Measurements from ENCODE around the gene FBLN2.

FBLN2 gene

GRCh38 chr3:13506680-13507079 lies 42.2 kb upstream of the FBLN2 start:
- Histone ChIP-seq H3K27ac (ENCODE audit: low read length) (no peak overlapping the region), H3K9ac (ENCODE audit: low read length) (no peak overlapping the region), H3K4me1 (ENCODE audit: control insufficient read depth, low read depth, low read length) (peaks cover 9% of the 10 kb centered on the region), H3K36me3 (ENCODE audit: control insufficient read depth, low read depth, low read length) (no peaks in the 10 kb centered on the region), H3K4me3 (ENCODE audit: low read length) (no peak overlapping the region), H3K27me3 (ENCODE audit: control insufficient read depth, insufficient read depth, low read length) (no peaks in the 10 kb centered on the region), H3K9me3 (ENCODE audit: control insufficient read depth, low read depth, low read length) (no peaks in the 10 kb centered on the region)

DNA sequence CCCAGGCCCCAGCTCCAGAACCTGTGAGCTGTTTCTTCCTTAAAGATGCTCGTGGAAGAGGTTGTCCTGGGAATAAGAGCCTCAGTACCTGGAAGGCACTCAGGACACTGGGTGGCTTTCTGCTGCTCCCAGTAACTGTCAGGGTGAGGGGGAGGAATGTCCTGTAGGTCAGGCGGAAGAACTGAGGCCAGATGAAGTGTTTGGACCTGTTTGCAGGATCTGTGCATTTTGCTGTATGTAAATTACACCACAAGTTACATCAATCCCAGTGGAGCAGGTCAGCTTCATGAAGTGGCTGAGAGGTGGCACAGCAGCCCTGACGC lies 41.7 kb upstream of the FBLN2 start:
- H3K9ac ChIP-seq (ENCODE audit: low read length), result no peak overlapping the region
- H3K4me1 ChIP-seq (ENCODE audit: control insufficient read depth, low read depth, low read length), result peaks cover 9% of the 10 kb centered on the region
- H3K4me3 ChIP-seq (ENCODE audit: low read length), result no peak overlapping the region
- no peaks in the 10 kb centered on the region for H3K27me3 ChIP-seq (ENCODE audit: control insufficient read depth, insufficient read depth, low read length)
- H3K9me3 ChIP-seq (ENCODE audit: control insufficient read depth, low read depth, low read length), result no peaks in the 10 kb centered on the region
- no peak overlapping the region for H3K27ac ChIP-seq (ENCODE audit: low read length)
- no peaks in the 10 kb centered on the region for H3K36me3 ChIP-seq (ENCODE audit: control insufficient read depth, low read depth, low read length)

GRCh38 chr3:13507570-13508339 lies 41.2 kb upstream of the FBLN2 start:
- H3K4me1 ChIP-seq (ENCODE audit: control insufficient read depth, low read depth, low read length), result peaks cover 9% of the 10 kb centered on the region
- no peaks in the 10 kb centered on the region for H3K27me3 ChIP-seq (ENCODE audit: control insufficient read depth, insufficient read depth, low read length)
- no peaks in the 10 kb centered on the region for H3K9me3 ChIP-seq (ENCODE audit: control insufficient read depth, low read depth, low read length)
- no peaks in the 10 kb centered on the region for H3K36me3 ChIP-seq (ENCODE audit: control insufficient read depth, low read depth, low read length)
- no peak overlapping the region for H3K9ac ChIP-seq (ENCODE audit: low read length)
- no peak overlapping the region for H3K4me3 ChIP-seq (ENCODE audit: low read length)
- H3K27ac ChIP-seq (ENCODE audit: low read length), result no peak overlapping the region

GRCh38 chr3:13508496-13508895 lies 40.4 kb upstream of the FBLN2 start:
- H3K4me3 ChIP-seq (ENCODE audit: low read length), result no peak overlapping the region
- no peaks in the 10 kb centered on the region for H3K9me3 ChIP-seq (ENCODE audit: control insufficient read depth, low read depth, low read length)
- H3K27ac ChIP-seq (ENCODE audit: low read length), result no peak overlapping the region
- H3K27me3 ChIP-seq (ENCODE audit: control insufficient read depth, insufficient read depth, low read length), result no peaks in the 10 kb centered on the region
- no peak overlapping the region for H3K9ac ChIP-seq (ENCODE audit: low read length)
- H3K4me1 ChIP-seq (ENCODE audit: control insufficient read depth, low read depth, low read length), result peaks cover 9% of the 10 kb centered on the region
- H3K36me3 ChIP-seq (ENCODE audit: control insufficient read depth, low read depth, low read length), result no peaks in the 10 kb centered on the region

GRCh38 chr3:13509059-13509815 lies 39.7 kb upstream of the FBLN2 start:
- H3K9ac ChIP-seq (ENCODE audit: low read length), result no peak overlapping the region
- no peak overlapping the region for H3K27ac ChIP-seq (ENCODE audit: low read length)
- H3K4me1 ChIP-seq (ENCODE audit: control insufficient read depth, low read depth, low read length), result peaks cover 9% of the 10 kb centered on the region
- H3K36me3 ChIP-seq (ENCODE audit: control insufficient read depth, low read depth, low read length), result no peaks in the 10 kb centered on the region
- H3K4me3 ChIP-seq (ENCODE audit: low read length), result no peak overlapping the region
- no peaks in the 10 kb centered on the region for H3K27me3 ChIP-seq (ENCODE audit: control insufficient read depth, insufficient read depth, low read length)
- no peaks in the 10 kb centered on the region for H3K9me3 ChIP-seq (ENCODE audit: control insufficient read depth, low read depth, low read length)

DNA sequence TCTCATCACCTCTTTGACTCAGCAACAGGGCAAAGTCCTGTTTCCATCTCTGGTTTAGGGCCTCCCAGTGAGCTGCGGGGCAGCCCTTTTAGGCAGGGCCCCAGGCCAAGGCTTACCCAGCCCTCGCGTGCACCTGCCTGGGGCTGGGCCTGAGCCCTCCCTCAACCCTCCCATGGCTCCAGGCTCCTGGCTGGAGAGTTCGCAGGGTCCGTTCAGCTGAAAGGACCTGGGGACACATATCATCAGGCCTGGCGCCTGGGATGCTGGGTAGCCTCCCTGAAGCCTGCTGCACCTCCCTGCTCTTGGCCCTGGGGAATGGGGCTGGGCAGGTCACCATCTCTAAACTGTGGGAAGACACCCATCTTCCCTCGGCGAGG lies 39.1 kb upstream of the FBLN2 start:
- H3K4me3 ChIP-seq (ENCODE audit: low read length), result no peak overlapping the region
- H3K9ac ChIP-seq (ENCODE audit: low read length), result no peak overlapping the region
- no peak overlapping the region for H3K27ac ChIP-seq (ENCODE audit: low read length)
- peaks cover 9% of the 10 kb centered on the region for H3K4me1 ChIP-seq (ENCODE audit: control insufficient read depth, low read depth, low read length)
- no peaks in the 10 kb centered on the region for H3K9me3 ChIP-seq (ENCODE audit: control insufficient read depth, low read depth, low read length)
- no peaks in the 10 kb centered on the region for H3K36me3 ChIP-seq (ENCODE audit: control insufficient read depth, low read depth, low read length)
- H3K27me3 ChIP-seq (ENCODE audit: control insufficient read depth, insufficient read depth, low read length), result no peaks in the 10 kb centered on the region

GRCh38 chr3:13512451-13512850 lies 36.5 kb upstream of the FBLN2 start:
- H3K27me3 ChIP-seq (ENCODE audit: control insufficient read depth, insufficient read depth, low read length), result no peaks in the 10 kb centered on the region
- no peaks in the 10 kb centered on the region for H3K9me3 ChIP-seq (ENCODE audit: control insufficient read depth, low read depth, low read length)
- H3K36me3 ChIP-seq (ENCODE audit: control insufficient read depth, low read depth, low read length), result no peaks in the 10 kb centered on the region
- no peak overlapping the region for H3K4me3 ChIP-seq (ENCODE audit: low read length)
- no peak overlapping the region for H3K27ac ChIP-seq (ENCODE audit: low read length)
- peaks cover 8% of the 10 kb centered on the region for H3K4me1 ChIP-seq (ENCODE audit: control insufficient read depth, low read depth, low read length)
- H3K9ac ChIP-seq (ENCODE audit: low read length), result no peak overlapping the region

GRCh38 chr3:13513051-13513912 lies 35.6 kb upstream of the FBLN2 start:
- no peaks in the 10 kb centered on the region for H3K9me3 ChIP-seq (ENCODE audit: control insufficient read depth, low read depth, low read length)
- no peaks in the 10 kb centered on the region for H3K36me3 ChIP-seq (ENCODE audit: control insufficient read depth, low read depth, low read length)
- no peaks in the 10 kb centered on the region for H3K27me3 ChIP-seq (ENCODE audit: control insufficient read depth, insufficient read depth, low read length)
- no peaks in the 10 kb centered on the region for H3K4me1 ChIP-seq (ENCODE audit: control insufficient read depth, low read depth, low read length)
- no peak overlapping the region for H3K9ac ChIP-seq (ENCODE audit: low read length)
- H3K27ac ChIP-seq (ENCODE audit: low read length), result no peak overlapping the region
- H3K4me3 ChIP-seq (ENCODE audit: low read length), result no peak overlapping the region

- H3K9ac ChIP-seq (ENCODE audit: low read length), result no peak overlapping the region
- H3K9me3 ChIP-seq (ENCODE audit: control insufficient read depth, low read depth, low read length), result no peaks in the 10 kb centered on the region
- H3K4me1 ChIP-seq (ENCODE audit: control insufficient read depth, low read depth, low read length), result no peaks in the 10 kb centered on the region
- H3K36me3 ChIP-seq (ENCODE audit: control insufficient read depth, low read depth, low read length), result no peaks in the 10 kb centered on the region
- no peak overlapping the region for H3K27ac ChIP-seq (ENCODE audit: low read length)
- no peak overlapping the region for H3K4me3 ChIP-seq (ENCODE audit: low read length)
- no peaks in the 10 kb centered on the region for H3K27me3 ChIP-seq (ENCODE audit: control insufficient read depth, insufficient read depth, low read length)
These were observed 34.9 kb upstream of the FBLN2 start for GRCh38 chr3:13513913-13514517.

DNA sequence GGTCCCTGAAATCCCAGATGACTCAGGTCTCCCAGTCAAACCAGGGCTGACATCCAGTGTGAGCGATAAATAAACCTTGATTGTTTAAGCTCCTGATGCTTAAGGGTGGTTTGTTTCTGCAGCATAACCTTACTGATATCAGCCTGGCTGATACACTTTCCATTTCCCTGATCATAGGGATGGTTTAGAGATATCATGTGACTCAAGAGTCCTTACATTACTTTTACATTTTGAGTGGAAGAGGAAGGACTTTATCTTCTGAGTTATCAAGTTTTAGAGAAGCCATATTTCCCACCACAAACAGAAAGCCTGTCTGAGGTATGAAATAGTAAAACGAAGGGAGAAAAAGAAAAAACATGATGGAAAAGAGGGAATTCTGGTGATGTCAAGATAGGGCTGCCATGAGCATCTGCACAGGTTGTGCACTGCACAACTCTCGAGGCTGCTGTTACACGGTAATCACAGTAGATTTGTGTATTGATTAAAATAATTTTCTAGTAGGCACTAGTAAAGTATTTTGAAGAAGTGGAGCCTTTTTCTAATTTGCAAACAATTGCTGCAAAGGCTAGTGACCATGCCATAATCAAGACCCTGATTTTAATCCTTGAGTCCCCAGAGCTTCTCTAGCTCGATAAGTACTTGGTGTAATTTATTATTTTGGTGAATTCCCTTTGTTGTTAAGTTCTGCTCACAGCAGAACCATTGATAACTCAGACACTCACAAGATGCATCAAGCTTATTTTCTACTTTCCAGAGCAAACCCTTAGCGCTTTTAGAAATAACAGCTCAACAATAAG lies 34.1 kb upstream of the FBLN2 start:
- no peak overlapping the region for H3K9ac ChIP-seq (ENCODE audit: low read length)
- no peak overlapping the region for H3K27ac ChIP-seq (ENCODE audit: low read length)
- no peaks in the 10 kb centered on the region for H3K4me1 ChIP-seq (ENCODE audit: control insufficient read depth, low read depth, low read length)
- no peak overlapping the region for H3K4me3 ChIP-seq (ENCODE audit: low read length)
- no peaks in the 10 kb centered on the region for H3K36me3 ChIP-seq (ENCODE audit: control insufficient read depth, low read depth, low read length)
- H3K27me3 ChIP-seq (ENCODE audit: control insufficient read depth, insufficient read depth, low read length), result no peaks in the 10 kb centered on the region
- H3K9me3 ChIP-seq (ENCODE audit: control insufficient read depth, low read depth, low read length), result no peaks in the 10 kb centered on the region
